Heart left ventricle (tissue), 16 donors: ENCODE results near the gene CFAP47. TPM values are rescaled to one million over a fixed set of nuclear protein-coding genes. Genes with fewer than 3 reads are reported as not detected.

Experiments used
- ATAC-seq, 4 donors: fragments of 200-7000 bp; cut with Tn5 transposase; one replicate each; pipeline ENCODE4 v1.9.1; 2020 to 2022; ENCODE audit warnings: moderate library complexity in 4 of 4, mild to moderate bottlenecking in 3 of 4, moderate number of reproducible peaks in 1 of 4
- DNase-seq, 5 donors: peaks; one replicate each; pipeline ENCODE4 v3.0.0-alpha.2; 2020
- H3K27ac ChIP-seq, 12 donors: fragments of 200-600 bp; sonication (generic) in 4 of 12; one replicate each; pipeline versions ENCODE4 v1.5.0 to v1.8.0; 2016 to 2022; ENCODE audit warnings: mild to moderate bottlenecking in 2 of 12
- H3K27me3 ChIP-seq, 9 donors: fragments of 200-600 bp; sonication (generic) in 2 of 9; one replicate each; pipeline versions ENCODE4 v1.5.1 to v1.8.0; 2016 to 2022; ENCODE audit warnings: mild to moderate bottlenecking in 3 of 9
- H3K36me3 ChIP-seq, 9 donors: fragments of 200-600 bp; sonication (generic) in 2 of 9; one replicate each; pipeline versions ENCODE4 v1.5.0 to v1.8.0; 2018 to 2022; ENCODE audit warnings: mild to moderate bottlenecking in 2 of 9
- H3K4me1 ChIP-seq, 12 donors: fragments of 200-600 bp; sonication (generic) in 4 of 12; one replicate each; pipeline versions ENCODE4 v1.5.0 to v1.8.0; 2016 to 2022; ENCODE audit warnings: mild to moderate bottlenecking in 3 of 12
- H3K4me3 ChIP-seq, 12 donors: fragments of 200-600 bp; sonication (generic) in 4 of 12; one replicate each; pipeline versions ENCODE4 v1.5.0 to v1.8.0; 2017 to 2022; ENCODE audit warnings: mild to moderate bottlenecking in 9 of 12, moderate library complexity in 4 of 12
- H3K9me3 ChIP-seq, 12 donors: fragments of 200-600 bp; sonication (generic) in 4 of 12; one replicate each; pipeline versions ENCODE4 v1.5.0 to v1.8.0; 2016 to 2022; ENCODE audit warnings: mild to moderate bottlenecking in 1 of 12
- POLR2A ChIP-seq, 2 donors: fragments of 450-650 bp; IDR thresholded peaks; one replicate each; pipeline ENCODE4 v1.6.1; 2017; ENCODE audit warnings: antibody characterized with exemption in 2 of 2, mild to moderate bottlenecking in 2 of 2, moderate library complexity in 2 of 2
- WGBS, 4 donors: extraction: QIAGEN DNeasy Blood & Tissue Kit in 2 of 4; methylation state at CpG; one replicate each; pipeline versions ENCODE4 v1.1.5 to v1.1.7; 2013 to 2018; 5-methylcytosine and 5-hydroxymethylcytosine counted together
- intact Hi-C, 10 donors: fragments of 100-400 bp; cut with DNase I; formaldehyde crosslinking; loops; one replicate each; pipeline versions ENCODE4 v1.11.1 to v1.14.2; 2022
- polyA plus RNA-seq, 2 donors: library from polyadenylated mRNA; stranded (reverse); fragments of 200-250 nt; gene quantifications; one replicate each; pipeline ENCODE4 v1.2.3, GENCODE V29; 2013
- total RNA-seq, 9 donors: library from RNA; depleted of rRNA in 2 of 9; stranded (reverse); fragments of >200 nt in 2 of 9; fragmentation: NEBNext Ultra II Directional in 3 of 9; extraction: Animal tissue kit (Norgen Biotek cat#: 25700) in 3 of 9; gene quantifications; one replicate each; pipeline versions ENCODE4 v1.1.0 to v1.2.4, GENCODE V29; 2016 to 2023
- TF ChIP-seq, protein P1 (sequence below), 12 donors: fragments of 200-600 bp; sonication (generic) in 4 of 12; IDR thresholded peaks; one replicate each; pipeline versions ENCODE4 v1.5.0 to v1.8.0; 2018 to 2022; ENCODE audit warnings: antibody characterized with exemption in 12 of 12, mild to moderate bottlenecking in 5 of 12
- donor health status: ischemic (EF 13 %, LVEDD 7.1; RV severe dilation, severe dysfunction).
- donor health status: healthy with polysubstance abuse.
- donor health status: DM: no; HTN: yes; CAD: no.
- donor health status: DM: no; HTN: no; CAD: no.
- donor health status: ischemic (EF 25% LVEDD 6.9; RV normal size, moderate dysfunction).
- donor health status: ischemic (EF 25% LVEDD 5.7; RV mildly dilated, moderate dysfunction).
- donor health status: healthy.
- donor health status: DM: yes; HTN: yes; CAD: no.
- donor health status: ischemic (EF 35%, LVEDD 5.7; RV mildly dilated, moderate dysfunction).
- donor health status: nonischemic (EF 11% LVEDD 7.7; RV severe dilation, severe dysfunction).
- donor health status: DM: yes; HTN: yes; CAD: no.
- donor health status: PGD.
- donor health status: ischemic (EF 29% LVEDD 5.4; RV normal size, mild dysfunction).
- donor health status: nonischemic (EF 23%, LVEDD 6.1; RV moderate dilation, normal function).

Gene CFAP47
- total and polyA plus RNA-seq, 11 donors = not detected

DNA sequence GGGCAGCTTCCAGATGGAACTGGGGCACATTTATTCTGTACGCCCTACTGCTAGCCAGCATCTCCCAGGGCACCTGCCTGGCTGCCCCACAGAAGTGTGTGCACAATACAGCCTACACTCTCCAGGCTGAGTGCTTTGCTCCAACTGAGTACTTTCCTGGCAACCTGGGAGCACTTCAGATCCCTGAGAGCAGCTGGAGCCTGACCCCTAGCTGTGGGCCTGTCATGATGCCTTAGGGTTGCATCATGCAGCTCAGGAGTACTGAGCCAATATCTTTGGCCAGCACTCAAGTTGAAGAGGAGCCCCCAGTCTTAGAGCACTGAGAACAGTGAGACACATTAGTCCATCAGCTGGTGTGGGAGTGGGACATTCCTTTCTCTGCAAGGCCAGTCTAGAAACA, 321.9 kb downstream of the CFAP47 start:
- WGBS, 4 donors = 67 to 100% (median 94%) methylated on average over 1 of the region's 1 CpG
- Histone ChIP-seq H3K4me1 (no peaks in the 10 kb centered on the region), H3K9me3 (no peaks in the 10 kb centered on the region), H3K36me3 (no peaks in the 10 kb centered on the region), H3K27ac (no peak overlapping the region), H3K4me3 (no peak overlapping the region), H3K27me3 (peaks cover 0 to under 1% (median 0%) of the 10 kb centered on the region in 9 donors)
- TF ChIP-seq, protein P1, sequence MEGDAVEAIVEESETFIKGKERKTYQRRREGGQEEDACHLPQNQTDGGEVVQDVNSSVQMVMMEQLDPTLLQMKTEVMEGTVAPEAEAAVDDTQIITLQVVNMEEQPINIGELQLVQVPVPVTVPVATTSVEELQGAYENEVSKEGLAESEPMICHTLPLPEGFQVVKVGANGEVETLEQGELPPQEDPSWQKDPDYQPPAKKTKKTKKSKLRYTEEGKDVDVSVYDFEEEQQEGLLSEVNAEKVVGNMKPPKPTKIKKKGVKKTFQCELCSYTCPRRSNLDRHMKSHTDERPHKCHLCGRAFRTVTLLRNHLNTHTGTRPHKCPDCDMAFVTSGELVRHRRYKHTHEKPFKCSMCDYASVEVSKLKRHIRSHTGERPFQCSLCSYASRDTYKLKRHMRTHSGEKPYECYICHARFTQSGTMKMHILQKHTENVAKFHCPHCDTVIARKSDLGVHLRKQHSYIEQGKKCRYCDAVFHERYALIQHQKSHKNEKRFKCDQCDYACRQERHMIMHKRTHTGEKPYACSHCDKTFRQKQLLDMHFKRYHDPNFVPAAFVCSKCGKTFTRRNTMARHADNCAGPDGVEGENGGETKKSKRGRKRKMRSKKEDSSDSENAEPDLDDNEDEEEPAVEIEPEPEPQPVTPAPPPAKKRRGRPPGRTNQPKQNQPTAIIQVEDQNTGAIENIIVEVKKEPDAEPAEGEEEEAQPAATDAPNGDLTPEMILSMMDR (IDR thresholded peaks at IDR 0.05) = no peak
- intact Hi-C loops = no loop called here
- DNase-seq (no peak), ATAC-seq (no peak)

GRCh38 chrX:36266155-36266554, 346.6 kb downstream of the CFAP47 start:
- H3K27me3 ChIP-seq = peaks cover 0 to 4% (median 0%) of the 10 kb centered on the region in 9 donors
- no peaks in the 10 kb centered on the region for H3K36me3 ChIP-seq
- no peak for TF ChIP-seq POLR2A (IDR thresholded peaks at IDR 0.05)
- TF ChIP-seq, protein P1 (IDR thresholded peaks at IDR 0.05) = no peak
- intact Hi-C loops = loop anchor here in 1 of 10 donors (2.0 kb wide), 1 partner anchor 23 kb away; no protein-coding TSS in a partner anchor
- no peaks in the 10 kb centered on the region for H3K4me1 ChIP-seq
- WGBS, 4 donors = 82 to 95% (median 94%) methylated on average over 3 to 5 of the region's 5 CpGs
- ATAC-seq = no peak
- no peak for DNase-seq
- H3K4me3 ChIP-seq = no peak overlapping the region
- no peaks in the 10 kb centered on the region for H3K9me3 ChIP-seq
- no peak overlapping the region for H3K27ac ChIP-seq

GRCh38 chrX:36310136-36310535, 390.6 kb downstream of the CFAP47 start:
- Histone ChIP-seq H3K36me3 (no peaks in the 10 kb centered on the region), H3K27me3 (no peaks in the 10 kb centered on the region), H3K4me1 (no peaks in the 10 kb centered on the region), H3K4me3 (no peak overlapping the region), H3K27ac (no peak overlapping the region), H3K9me3 (no peaks in the 10 kb centered on the region)
- TF ChIP-seq POLR2A (IDR thresholded peaks at IDR 0.05) = no peak
- TF ChIP-seq, protein P1 (IDR thresholded peaks at IDR 0.05) = no peak
- WGBS, 4 donors = 39 to 50% (median 45%) methylated on average over 1 of the region's 1 CpG
- intact Hi-C loops = no loop called here
- DNase-seq = no peak
- ATAC-seq = no peak

DNA sequence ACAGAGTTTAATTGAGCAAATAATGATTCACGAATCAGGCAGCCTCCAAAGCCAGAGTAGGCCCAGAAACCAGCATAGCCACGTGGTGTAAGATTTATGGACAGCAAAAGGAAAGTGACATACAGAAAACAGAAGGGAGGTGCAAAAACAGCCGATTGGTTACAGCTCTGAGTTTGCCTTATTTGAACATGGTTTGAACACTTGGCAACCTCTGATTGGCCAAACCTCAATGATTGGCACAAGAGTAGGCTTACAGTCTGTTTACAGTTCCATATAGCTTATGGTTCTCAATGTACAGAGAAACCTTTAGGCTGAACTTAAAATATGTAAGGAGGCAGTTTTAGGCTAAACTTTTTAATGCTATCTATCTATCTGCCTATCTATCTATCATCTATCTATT, 394.8 kb downstream of the CFAP47 start:
- H3K4me1 ChIP-seq = no peaks in the 10 kb centered on the region
- no peak overlapping the region for H3K27ac ChIP-seq
- ATAC-seq (no peak), DNase-seq (no peak)
- H3K4me3 ChIP-seq = no peak overlapping the region
- intact Hi-C loops = no loop called here
- H3K9me3 ChIP-seq = no peaks in the 10 kb centered on the region
- TF ChIP-seq POLR2A (IDR thresholded peaks at IDR 0.05) = no peak
- TF ChIP-seq, protein P1 (IDR thresholded peaks at IDR 0.05) = no peak
- no peaks in the 10 kb centered on the region for H3K36me3 ChIP-seq
- peaks cover 0 to 5% (median 0%) of the 10 kb centered on the region in 9 donors for H3K27me3 ChIP-seq
- WGBS, 4 donors = 61 to 78% (median 72%) methylated on average over 3 of the region's 3 CpGs
